ENCODE data around the gene TREML2. TPM values are rescaled to one million over a fixed set of nuclear protein-coding genes. Genes with fewer than 3 reads are reported as not detected.

The TREML2 gene
- total and polyA plus RNA-seq, 9 of the 15 experiments (the other 6 are each of a cell fraction or from before 2014, with no cell fraction given), result 0.20 to 2.9 (median 1.4) TPM

- Histone ChIP-seq H3K9ac (ENCODE audit: insufficient read depth in 1 of 2, low read depth in 2 of 2, low read length in 2 of 2) (no peak overlapping the region), H3K4me2 (ENCODE audit: insufficient read depth, low read length) (no peak overlapping the region), H2AFZ (ENCODE audit: low read depth, low read length) (no peak overlapping the region), H3K4me1 (replicated peaks in 1 of 2; ENCODE audit: control insufficient read depth in 2 of 2, insufficient read depth in 2 of 2, low read length in 2 of 2) (no peaks in the 10 kb centered on the region), H3K9me3 (replicated peaks; ENCODE audit: control insufficient read depth, insufficient read depth, low read depth, low read length) (peaks cover 4% of the 10 kb centered on the region; the same call in 1 of the 2 replicates), H3K27me3 (ENCODE audit: control insufficient read depth in 2 of 2, insufficient read depth in 2 of 2, low read length in 2 of 2) (no peaks in the 10 kb centered on the region; a peak in 1 of 5 replicates), H4K20me1 (replicated peaks; ENCODE audit: control insufficient read depth, insufficient read depth, low read length) (no peaks in the 10 kb centered on the region), H3K27ac (ENCODE audit: extremely low read depth, low read depth, low read length) (no peak overlapping the region), H3K4me3 (no peak overlapping the region), H3K36me3 (ENCODE audit: control insufficient read depth, insufficient read depth, low read length) (no peaks in the 10 kb centered on the region), H3K79me2 (ENCODE audit: control insufficient read depth, insufficient read depth, low read length) (no peaks in the 10 kb centered on the region), H3K9me1 (ENCODE audit: control insufficient read depth, insufficient read depth, low read length) (no peaks in the 10 kb centered on the region)
- in situ Hi-C loops (cut with MboI) (no loop called here), intact Hi-C loops (cut with micrococcal nuclease) (no loop called here)
- ATAC-seq (no peak; the same call in 1 of the 3 replicates), DNase-seq (ENCODE audit: extremely low read depth in 1 of 4, low spot score in 3 of 4) (no peak), FAIRE-seq (no peak)
- WGBS (ENCODE audit: insufficient coverage, low coverage, missing lambda C conversion rate), result 6% methylated on average over 7 of the region's 7 CpGs
- ChIA-PET POLR2A (interaction anchor here (0.6 kb wide), 1 partner anchor 118 kb away, joined by 3 read pairs; no protein-coding TSS in a partner anchor), CTCF (ENCODE audit: low intra/inter-chr PET ratio) (no interaction called here)
- no TSS peak for BruUV-seq (replicated peaks)
- TF ChIP-seq NR2C2 (CRISPR knock-in tag; IDR thresholded peaks at IDR 0.05) (no peak), NR2C2 (tag; IDR thresholded peaks at IDR 0.05) (peak; percentile 42; the same call in 1 of the 2 replicates), NR4A1 (CRISPR knock-in tag; IDR thresholded peaks at IDR 0.05) (no peak), NR4A1 (tag; IDR thresholded peaks at IDR 0.05) (no peak), NR2C1 (IDR thresholded peaks at IDR 0.05) (peak; percentile 79), NR2C1 (tag; IDR thresholded peaks at IDR 0.05) (peak; percentile 78)
Measured at GRCh38 chr6:41208439-41209106, 7.6 kb upstream of the TREML2 start.

- Histone ChIP-seq H3K4me3 (no peak overlapping the region), H3K9ac (ENCODE audit: insufficient read depth in 1 of 2, low read depth in 2 of 2, low read length in 2 of 2) (no peak overlapping the region), H3K9me1 (ENCODE audit: control insufficient read depth, insufficient read depth, low read length) (no peaks in the 10 kb centered on the region), H3K36me3 (ENCODE audit: control insufficient read depth, insufficient read depth, low read length) (no peaks in the 10 kb centered on the region), H3K4me1 (replicated peaks in 1 of 2; ENCODE audit: control insufficient read depth in 2 of 2, insufficient read depth in 2 of 2, low read length in 2 of 2) (peaks cover 21 to 38% of the 10 kb centered on the region in 2 experiments), H3K27me3 (ENCODE audit: control insufficient read depth in 2 of 2, insufficient read depth in 2 of 2, low read length in 2 of 2) (no peaks in the 10 kb centered on the region; a peak in 1 of 5 replicates), H3K9me3 (replicated peaks; ENCODE audit: control insufficient read depth, insufficient read depth, low read depth, low read length) (no peaks in the 10 kb centered on the region), H2AFZ (ENCODE audit: low read depth, low read length) (no peak overlapping the region), H3K79me2 (ENCODE audit: control insufficient read depth, insufficient read depth, low read length) (no peaks in the 10 kb centered on the region), H3K4me2 (ENCODE audit: insufficient read depth, low read length) (no peak overlapping the region), H4K20me1 (replicated peaks; ENCODE audit: control insufficient read depth, insufficient read depth, low read length) (no peaks in the 10 kb centered on the region), H3K27ac (ENCODE audit: extremely low read depth, low read depth, low read length) (no peak overlapping the region)
- 26% methylated on average over 1 of the region's 1 CpG for WGBS (ENCODE audit: insufficient coverage, low coverage, missing lambda C conversion rate)
- intact Hi-C loops (cut with micrococcal nuclease) (no loop called here), in situ Hi-C loops (cut with MboI) (no loop called here)
- ChIA-PET CTCF (ENCODE audit: low intra/inter-chr PET ratio) (no interaction called here), POLR2A (no interaction called here)
- no peak for ATAC-seq
- BruUV-seq (replicated peaks), result no TSS peak
- FAIRE-seq, result no peak
- TF ChIP-seq SMAD2 (IDR thresholded peaks at IDR 0.05; ENCODE audit: low read depth, low read length), result no peak
- peak in 1 of 2 experiments; percentile 53; a peak in 1 of 4 replicates for TF ChIP-seq SRF (CRISPR knock-in tag; IDR thresholded peaks at IDR 0.05)
- DNase-seq (ENCODE audit: extremely low read depth in 1 of 4, low spot score in 3 of 4), result no peak
Measured at GRCh38 chr6:41204156-41204555, 3.2 kb upstream of the TREML2 start.

Measured in K562 (cell line).